ENCODE measurements around the gene GLRX.

DNA sequence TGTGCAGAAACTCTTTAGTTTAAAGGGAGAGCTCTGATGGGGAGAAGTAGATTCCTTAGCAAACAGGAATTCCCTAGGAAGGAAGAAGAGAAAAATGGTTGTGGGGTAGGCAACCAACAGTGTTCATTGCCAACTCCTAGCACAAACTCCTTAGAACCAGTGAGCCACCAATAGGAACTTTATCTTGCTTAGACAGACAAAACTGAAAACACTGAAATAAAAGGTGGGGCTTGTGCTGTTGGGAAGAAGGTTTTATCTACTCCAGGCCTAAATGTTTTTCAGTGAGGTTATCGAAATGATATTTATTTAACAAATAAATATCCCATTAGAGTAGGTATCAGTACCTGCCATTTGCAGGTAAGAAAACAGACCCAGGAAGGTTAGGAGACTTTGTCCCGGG lies 7.7 kb upstream of the GLRX start:
- no peak for TF ChIP-seq CTCF (IDR thresholded peaks at IDR 0.05)
- no peak for TF ChIP-seq EP300 (IDR thresholded peaks at IDR 0.05; ENCODE audit: borderline replicate concordance in 1 of 2, low read depth in 1 of 2, low read length in 1 of 2)

Data from SK-N-SH (cell line).